ENCODE data around the gene OR10C1. TPM values are rescaled to one million over a fixed set of nuclear protein-coding genes. Genes with fewer than 3 reads are reported as not detected.

Gene OR10C1
- total RNA-seq, 1 experiment from 2014 or later: not detected

DNA sequence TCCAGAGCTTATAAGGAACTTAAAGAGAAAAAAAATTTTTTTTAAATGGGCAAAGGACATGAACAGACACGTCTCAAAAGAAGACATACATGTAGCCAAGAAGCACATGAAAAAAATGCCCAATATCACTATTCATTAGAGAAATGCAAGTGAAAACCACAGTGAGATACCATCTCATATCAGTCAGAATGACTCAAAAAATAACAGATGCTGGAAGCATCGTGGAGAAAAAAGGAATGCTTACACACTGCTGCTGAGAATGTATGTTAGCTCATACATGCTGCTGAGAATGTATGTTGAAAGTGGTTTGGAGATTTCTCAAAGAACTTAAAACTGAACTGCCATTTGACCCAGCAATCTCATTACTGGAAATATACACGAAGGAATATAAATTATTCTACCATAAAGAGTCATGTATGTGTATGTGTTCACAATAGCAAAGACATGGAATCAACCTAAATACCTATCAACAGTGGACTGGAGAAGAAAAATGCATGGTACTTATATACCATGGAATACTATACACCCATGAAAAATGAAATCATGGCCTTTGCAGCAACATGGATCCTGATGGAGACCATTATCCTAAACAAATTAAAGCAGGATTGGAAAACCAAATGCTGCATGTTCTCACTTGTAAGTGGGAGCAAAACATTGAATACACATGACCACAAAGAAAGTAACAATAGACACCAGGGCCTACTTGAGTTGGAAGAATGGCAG, 12.5 kb downstream of the OR10C1 start:
- H3K9ac ChIP-seq (ENCODE audit: low read length): no peak overlapping the region
- ATAC-seq (no peak), DNase-seq (ENCODE audit: low read depth, low spot score) (no peak)
- CTCF ChIA-PET: no interaction called here
- H3K4me1 ChIP-seq (ENCODE audit: control insufficient read depth in 1 of 2, insufficient read depth in 2 of 2, low read length in 2 of 2): no peaks in the 10 kb centered on the region
- H3K4me3 ChIP-seq (replicated peaks in 1 of 2; ENCODE audit: low read depth in 1 of 2, low read length in 2 of 2): no peak overlapping the region
- RAD21 ChIA-PET (ENCODE audit: low non-redundant PET in 1 of 2, low total read pairs in 2 of 2, uncharacterized antibody in 2 of 2, unreplicated experiment in 2 of 2): no interaction called here
- no peak overlapping the region for H2AFZ ChIP-seq (ENCODE audit: low read depth, low read length, poor library complexity, severe bottlenecking)
- no peaks in the 10 kb centered on the region for H3K9me3 ChIP-seq (ENCODE audit: control insufficient read depth in 1 of 2, insufficient read depth in 1 of 2, low read depth in 1 of 2, low read length in 2 of 2)
- no peaks in the 10 kb centered on the region for H3K36me3 ChIP-seq (ENCODE audit: control insufficient read depth in 1 of 2, insufficient read depth in 2 of 2, low read length in 2 of 2)
- no peaks in the 10 kb centered on the region for H3K79me2 ChIP-seq (ENCODE audit: insufficient read depth, low read length)
- H3K27me3 ChIP-seq (ENCODE audit: insufficient read depth, low read length): no peaks in the 10 kb centered on the region
- H3K27ac ChIP-seq (ENCODE audit: low read depth, low read length): no peak overlapping the region
- intact Hi-C loops (cut with micrococcal nuclease): no loop called here
- H3K9me2 ChIP-seq (ENCODE audit: insufficient read depth): no peaks in the 10 kb centered on the region
- BruUV-seq (replicated peaks): no TSS peak
- H4K20me1 ChIP-seq (ENCODE audit: insufficient read depth): no peaks in the 10 kb centered on the region
- TF ChIP-seq, protein P1, sequence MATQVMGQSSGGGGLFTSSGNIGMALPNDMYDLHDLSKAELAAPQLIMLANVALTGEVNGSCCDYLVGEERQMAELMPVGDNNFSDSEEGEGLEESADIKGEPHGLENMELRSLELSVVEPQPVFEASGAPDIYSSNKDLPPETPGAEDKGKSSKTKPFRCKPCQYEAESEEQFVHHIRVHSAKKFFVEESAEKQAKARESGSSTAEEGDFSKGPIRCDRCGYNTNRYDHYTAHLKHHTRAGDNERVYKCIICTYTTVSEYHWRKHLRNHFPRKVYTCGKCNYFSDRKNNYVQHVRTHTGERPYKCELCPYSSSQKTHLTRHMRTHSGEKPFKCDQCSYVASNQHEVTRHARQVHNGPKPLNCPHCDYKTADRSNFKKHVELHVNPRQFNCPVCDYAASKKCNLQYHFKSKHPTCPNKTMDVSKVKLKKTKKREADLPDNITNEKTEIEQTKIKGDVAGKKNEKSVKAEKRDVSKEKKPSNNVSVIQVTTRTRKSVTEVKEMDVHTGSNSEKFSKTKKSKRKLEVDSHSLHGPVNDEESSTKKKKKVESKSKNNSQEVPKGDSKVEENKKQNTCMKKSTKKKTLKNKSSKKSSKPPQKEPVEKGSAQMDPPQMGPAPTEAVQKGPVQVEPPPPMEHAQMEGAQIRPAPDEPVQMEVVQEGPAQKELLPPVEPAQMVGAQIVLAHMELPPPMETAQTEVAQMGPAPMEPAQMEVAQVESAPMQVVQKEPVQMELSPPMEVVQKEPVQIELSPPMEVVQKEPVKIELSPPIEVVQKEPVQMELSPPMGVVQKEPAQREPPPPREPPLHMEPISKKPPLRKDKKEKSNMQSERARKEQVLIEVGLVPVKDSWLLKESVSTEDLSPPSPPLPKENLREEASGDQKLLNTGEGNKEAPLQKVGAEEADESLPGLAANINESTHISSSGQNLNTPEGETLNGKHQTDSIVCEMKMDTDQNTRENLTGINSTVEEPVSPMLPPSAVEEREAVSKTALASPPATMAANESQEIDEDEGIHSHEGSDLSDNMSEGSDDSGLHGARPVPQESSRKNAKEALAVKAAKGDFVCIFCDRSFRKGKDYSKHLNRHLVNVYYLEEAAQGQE (IDR thresholded peaks at IDR 0.05; ENCODE audit: low read depth): no peak
- TF ChIP-seq FOSL1 (IDR thresholded peaks at IDR 0.05; ENCODE audit: low read depth): no peak
- TF ChIP-seq EZH2phosphoT487 (IDR thresholded peaks at IDR 0.05; ENCODE audit: borderline replicate concordance): no peak
- no peak for TF ChIP-seq TCF7L2 (IDR thresholded peaks at IDR 0.05; ENCODE audit: borderline replicate concordance, extremely low read depth, insufficient read depth, insufficient read length)
- no peak for TF ChIP-seq JUND (IDR thresholded peaks at IDR 0.05)
- no peak for TF ChIP-seq EZH2 (IDR thresholded peaks at IDR 0.05)
- TF ChIP-seq EGR1 (IDR thresholded peaks at IDR 0.05; ENCODE audit: low read depth): no peak
- no peak for TF ChIP-seq ELF1 (IDR thresholded peaks at IDR 0.05; ENCODE audit: borderline replicate concordance, low read depth)
- TF ChIP-seq, protein P2, sequence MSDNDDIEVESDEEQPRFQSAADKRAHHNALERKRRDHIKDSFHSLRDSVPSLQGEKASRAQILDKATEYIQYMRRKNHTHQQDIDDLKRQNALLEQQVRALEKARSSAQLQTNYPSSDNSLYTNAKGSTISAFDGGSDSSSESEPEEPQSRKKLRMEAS (IDR thresholded peaks at IDR 0.05): no peak
- no peak overlapping the region for H3K4me2 ChIP-seq (ENCODE audit: low read length)
- POLR2A ChIA-PET: no interaction called here
